GM21423 (cell line): ENCODE measurements around the gene VOPP1.
A peak's percentile ranks its signal among the peaks of the same experiment; 100 is the strongest.

Experiments
- ATAC-seq: cut with Tn5 transposase; IDR thresholded peaks from one replicate; pipeline ENCODE4 v1.9.1; 2021; ENCODE audit warnings: mild to moderate bottlenecking, moderate library complexity; ENCODE audit not compliant: unreplicated experiment

The VOPP1 gene

GRCh38 chr7:55534262-55534915 lies 37.9 kb downstream of the VOPP1 start:
- peak; percentile 59 for ATAC-seq

DNA sequence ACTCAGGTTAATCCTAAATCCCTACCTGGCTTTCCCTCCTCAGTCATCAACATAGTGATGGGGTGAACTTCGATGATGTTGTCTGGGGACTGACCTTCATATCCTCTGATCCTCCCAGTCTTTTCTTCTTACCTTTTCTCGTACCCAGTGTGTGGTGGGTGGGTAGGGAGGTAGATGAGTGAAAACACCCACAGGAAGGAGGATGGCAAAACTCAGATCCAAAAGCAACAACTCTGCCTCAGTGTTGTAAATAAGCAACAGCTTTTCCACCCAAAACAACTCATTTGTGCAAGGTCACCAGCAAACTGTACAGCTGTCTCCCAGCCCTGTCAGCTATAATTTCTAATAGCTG lies 38.6 kb downstream of the VOPP1 start:
- ATAC-seq: no peak

GRCh38 chr7:55533050-55533728 lies 39.1 kb downstream of the VOPP1 start:
- ATAC-seq: peak; percentile 63

DNA sequence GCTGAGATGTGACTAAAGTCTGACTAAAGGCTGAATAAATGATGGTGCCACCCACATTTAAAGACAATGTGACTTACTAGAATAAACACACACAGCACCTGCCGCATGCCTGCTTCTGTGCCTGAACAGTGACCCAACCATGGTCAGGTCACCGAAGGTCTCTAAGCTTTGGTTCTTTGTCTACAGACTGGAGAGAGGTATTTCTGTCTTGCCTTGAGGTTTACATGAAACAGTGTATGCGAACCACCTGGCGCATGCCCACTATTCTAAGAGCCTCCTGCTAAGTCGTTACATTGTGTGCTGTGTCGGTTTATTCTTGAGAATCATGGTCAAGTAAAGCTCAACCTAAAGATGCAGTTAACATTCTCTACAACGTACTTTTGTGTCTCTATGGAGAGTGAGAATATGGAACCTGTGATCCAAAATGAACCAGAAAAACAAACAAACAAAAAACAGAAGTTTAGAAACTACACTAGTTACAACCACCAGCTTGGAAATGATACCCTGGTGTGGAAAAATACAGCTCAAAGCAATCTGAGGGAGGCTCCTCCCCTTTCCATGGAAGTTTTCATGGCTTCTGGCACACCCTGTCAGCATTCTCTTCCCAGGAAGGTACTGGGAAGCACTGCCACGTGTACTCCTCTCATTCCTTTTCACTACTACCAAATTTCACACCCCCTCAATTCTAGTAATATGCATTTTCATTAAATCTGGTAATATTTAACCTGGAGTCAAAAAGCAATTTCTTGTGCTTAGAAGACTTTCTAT lies 40.0 kb downstream of the VOPP1 start:
- peak; percentile 12 for ATAC-seq

DNA sequence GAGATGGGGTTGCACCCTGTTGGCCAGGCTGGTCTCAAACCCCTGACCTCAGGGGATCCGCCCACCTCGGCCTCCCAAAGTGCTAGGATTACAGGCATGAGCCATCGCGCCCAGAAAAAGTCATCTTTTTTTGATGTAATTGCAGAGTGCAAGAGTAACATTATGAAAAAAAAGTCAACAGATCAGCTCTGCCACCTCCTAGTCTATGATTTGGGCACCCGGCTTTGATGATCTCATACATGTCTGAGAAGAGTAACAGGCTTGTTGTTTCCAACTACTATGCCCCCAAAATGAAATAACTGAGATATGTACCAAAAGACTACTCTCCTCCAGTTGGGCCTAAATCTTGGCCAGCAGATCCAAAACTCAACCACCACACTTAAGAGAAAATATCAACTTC lies 40.8 kb downstream of the VOPP1 start:
- no peak for ATAC-seq

GRCh38 chr7:55527307-55527706 lies 45.0 kb downstream of the VOPP1 start:
- ATAC-seq: no peak

DNA sequence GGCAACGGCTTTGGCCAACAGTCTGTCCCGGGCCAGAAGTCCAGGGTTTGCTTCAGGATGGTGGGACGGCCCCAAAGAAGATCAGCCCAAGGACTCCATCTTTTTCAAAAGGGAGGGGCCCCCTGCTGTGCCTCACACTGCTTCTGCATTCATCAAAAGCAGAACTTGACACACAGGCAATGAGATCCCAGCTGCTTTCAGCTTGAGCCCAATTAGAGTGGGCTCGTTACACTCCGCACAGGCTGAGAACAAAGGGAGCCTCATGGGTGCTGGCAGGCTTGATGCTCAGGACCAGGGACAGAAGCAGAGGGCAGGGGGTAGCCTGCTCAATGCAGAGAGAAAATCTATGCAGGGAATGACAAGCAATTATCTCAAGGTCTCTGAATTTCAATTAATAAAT lies 45.5 kb downstream of the VOPP1 start:
- ATAC-seq: peak; percentile 59

DNA sequence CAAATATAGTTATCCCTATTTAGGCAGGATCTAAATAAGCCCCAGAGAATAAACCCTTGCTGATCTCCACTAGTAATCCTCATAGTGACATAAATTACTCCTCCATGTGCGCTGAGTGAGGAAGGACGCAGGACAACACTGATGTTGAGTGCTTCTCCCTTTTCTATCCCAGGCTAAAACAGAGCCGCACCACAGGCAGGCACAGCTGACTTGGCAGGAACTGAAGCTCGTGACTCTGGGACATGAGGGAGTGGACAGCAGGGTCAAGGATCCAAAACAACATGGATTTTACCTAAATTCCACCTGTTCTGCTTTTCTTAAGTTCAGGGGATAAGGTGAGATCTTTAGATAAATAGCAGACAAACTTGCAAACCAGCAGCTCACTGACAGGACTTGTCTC lies 46.0 kb downstream of the VOPP1 start:
- no peak for ATAC-seq

GRCh38 chr7:55524558-55525310 lies 47.6 kb downstream of the VOPP1 start:
- ATAC-seq: no peak

DNA sequence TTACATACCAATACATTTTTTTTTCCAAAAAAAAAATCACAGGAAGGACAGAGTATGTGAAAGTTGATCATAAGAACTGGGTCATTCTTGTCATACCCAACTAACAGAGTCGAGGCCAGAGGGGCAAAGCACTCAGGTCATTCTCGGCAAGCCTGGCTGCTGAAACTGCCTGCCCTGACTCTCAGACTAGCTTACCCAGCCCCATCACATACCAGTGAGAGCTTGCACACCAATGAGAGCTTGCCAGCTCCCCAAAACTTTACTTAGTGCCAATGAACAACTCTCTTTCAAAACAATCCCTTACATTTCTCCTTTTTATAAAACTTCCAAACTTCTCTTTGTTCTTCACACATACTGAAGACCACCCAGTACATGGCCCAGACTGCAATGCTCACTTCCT lies 48.9 kb downstream of the VOPP1 start:
- ATAC-seq: no peak

- ATAC-seq: no peak
Measured at GRCh38 chr7:55521917-55522902, 50.1 kb downstream of the VOPP1 start.

GRCh38 chr7:55521512-55521911 lies 50.8 kb downstream of the VOPP1 start:
- no peak for ATAC-seq

GRCh38 chr7:55520426-55521140 lies 51.7 kb downstream of the VOPP1 start:
- ATAC-seq: no peak

- no peak for ATAC-seq
Measured at GRCh38 chr7:55518836-55519235, 53.5 kb downstream of the VOPP1 start.

- no peak for ATAC-seq
Measured at GRCh38 chr7:55517936-55518689, 54.2 kb downstream of the VOPP1 start.

- peak; percentile 72 for ATAC-seq
Measured at GRCh38 chr7:55517191-55517633, 55.1 kb downstream of the VOPP1 start.

GRCh38 chr7:55516409-55516808 lies 55.9 kb downstream of the VOPP1 start:
- ATAC-seq: no peak

- peak; percentile 51 for ATAC-seq
Measured at GRCh38 chr7:55515569-55516279, 56.6 kb downstream of the VOPP1 start.
